T47D (cell line): ENCODE measurements around the gene RUVBL1.

ENCODE experiments used
- DNase-seq, 2 experiments: peaks; one replicate each; pipeline versions ENCODE4 v3.0.0 to v3.0.0-alpha.2; 2011 to 2012; ENCODE audit warnings: low read depth in 1 of 2, low spot score in 1 of 2
- JUND ChIP-seq: IDR thresholded peaks from 2 replicates; pipeline ENCODE4 v1.6.1; 2012; ENCODE audit warnings: low read depth
- in situ Hi-C: cut with HindIII; loops from 2 replicates; pipeline ENCODE4 v1.10.0; 2016; ENCODE audit warnings: low sequenced_read_pairs, low pct_unique_long_range_greater_than_20kb

RUVBL1 gene

DNA sequence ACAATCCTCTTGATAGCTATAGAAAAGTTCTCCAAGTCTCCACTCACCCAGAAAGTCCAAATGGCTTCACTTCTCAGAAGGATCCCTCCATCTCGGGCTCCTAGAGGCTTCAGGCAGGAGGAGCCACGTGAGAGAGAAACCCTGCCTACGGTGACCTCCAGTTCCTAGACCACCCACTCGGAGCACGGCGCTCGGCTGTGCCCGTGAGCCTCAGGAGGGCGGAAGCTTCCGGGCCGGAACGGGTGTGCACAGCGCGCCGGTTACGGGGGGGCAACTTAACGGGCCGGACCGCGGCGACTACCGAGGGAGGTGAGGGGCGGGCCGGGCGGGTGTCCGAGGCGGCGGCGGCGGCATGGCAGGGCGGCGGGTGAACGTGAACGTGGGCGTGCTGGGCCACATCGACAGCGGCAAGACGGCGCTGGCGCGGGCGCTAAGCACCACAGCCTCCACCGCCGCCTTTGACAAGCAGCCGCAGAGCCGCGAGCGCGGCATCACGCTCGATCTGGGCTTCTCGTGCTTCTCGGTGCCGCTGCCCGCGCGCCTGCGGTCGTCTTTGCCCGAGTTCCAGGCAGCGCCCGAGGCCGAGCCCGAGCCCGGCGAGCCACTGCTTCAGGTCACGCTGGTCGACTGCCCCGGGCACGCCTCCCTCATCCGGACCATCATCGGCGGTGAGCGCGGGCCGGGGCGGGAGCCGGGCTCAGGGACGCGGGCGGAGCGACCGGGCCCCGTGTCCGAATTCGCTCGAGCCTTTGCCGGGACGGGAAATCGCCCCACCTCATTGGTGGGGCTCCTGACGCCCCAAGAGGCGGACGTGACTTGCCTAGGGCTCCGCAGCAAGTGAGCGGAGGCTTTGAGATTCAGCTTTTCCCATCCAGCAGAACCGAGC is 29.8 kb upstream of the RUVBL1 start, which contains the start of gene EEFSEC:
Gene EEFSEC (plus strand): TSS at position 326 of the 886 bp plus-strand sequence. CDS start 27 bp downstream, at position 353.
- no peak for TF ChIP-seq JUND
- in situ Hi-C loops, result no loop called here
- DNase-seq, result peak; percentile 58 to 85

- DNase-seq, result peak in 1 of 2 experiments; percentile 91
- TF ChIP-seq JUND, result no peak
- in situ Hi-C loops, result no loop called here
Observed at GRCh38 chr3:128152419-128153155, 29.0 kb upstream of the RUVBL1 start.

GRCh38 chr3:128151758-128152274 is 28.2 kb upstream of the RUVBL1 start:
- in situ Hi-C loops, result no loop called here
- TF ChIP-seq JUND, result no peak
- no peak for DNase-seq

DNA sequence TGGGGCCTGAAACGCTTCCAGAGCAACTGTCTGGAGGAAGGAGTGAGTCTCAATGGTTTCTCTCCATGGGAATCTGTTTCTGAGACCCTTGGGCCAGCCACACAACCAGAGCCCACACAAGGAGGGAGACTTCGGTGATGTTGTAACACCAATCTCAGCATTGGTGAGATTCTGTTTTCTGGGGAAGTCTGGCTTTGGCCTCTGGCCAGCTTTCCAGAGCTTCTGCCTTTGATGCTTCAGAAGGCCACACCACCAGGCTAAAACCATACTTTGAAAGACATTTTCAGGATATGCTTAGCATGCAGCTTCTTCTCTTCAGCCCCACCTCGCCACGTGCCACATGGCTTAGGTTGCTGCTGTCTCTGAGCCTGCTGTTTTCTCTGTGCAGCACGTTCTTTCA is 26.0 kb upstream of the RUVBL1 start:
- DNase-seq, result no peak
- TF ChIP-seq JUND, result no peak

GRCh38 chr3:128146201-128146600 is 22.6 kb upstream of the RUVBL1 start:
- TF ChIP-seq JUND, result no peak
- in situ Hi-C loops, result no loop called here
- DNase-seq, result no peak

More for the DNA sequence above, 26.0 kb upstream of the RUVBL1 start:
- in situ Hi-C loops, result no loop called here

GRCh38 chr3:128145279-128145678 is 21.7 kb upstream of the RUVBL1 start:
- TF ChIP-seq JUND, result no peak
- in situ Hi-C loops, result no loop called here

GRCh38 chr3:128144512-128145187 is 21.0 kb upstream of the RUVBL1 start:
- no peak for TF ChIP-seq JUND
- in situ Hi-C loops, result no loop called here
- DNase-seq, result no peak

More at GRCh38 chr3:128145279-128145678, 21.7 kb upstream of the RUVBL1 start:
- no peak for DNase-seq

DNA sequence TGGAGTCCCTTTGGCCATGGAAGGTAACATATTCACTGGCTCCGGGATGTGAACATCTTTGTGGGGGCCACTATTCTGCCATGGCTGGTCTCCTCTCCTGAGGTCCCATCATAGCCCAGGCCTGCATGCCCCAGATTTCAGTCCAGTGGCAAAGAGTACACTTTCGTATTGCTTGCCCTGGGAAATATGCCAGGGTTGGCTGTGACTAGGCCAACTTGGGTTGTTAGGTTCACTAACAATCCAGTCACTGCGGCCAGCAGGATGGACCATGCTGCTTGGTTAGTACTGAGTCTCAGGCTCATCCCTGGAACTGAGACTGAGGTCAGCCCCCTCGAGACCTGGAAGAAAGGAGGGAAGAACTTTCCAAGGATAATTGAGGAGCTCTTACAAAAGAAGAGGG is 19.9 kb upstream of the RUVBL1 start:
- no peak for TF ChIP-seq JUND
- in situ Hi-C loops, result no loop called here
- no peak for DNase-seq

GRCh38 chr3:128133273-128133883 is 9.8 kb upstream of the RUVBL1 start:
- peak in 1 of 2 experiments; percentile 52 for DNase-seq
- in situ Hi-C loops, result no loop called here

GRCh38 chr3:128131897-128132646 is 8.5 kb upstream of the RUVBL1 start:
- no peak for DNase-seq
- TF ChIP-seq JUND, result no peak
- in situ Hi-C loops, result no loop called here

More at GRCh38 chr3:128133273-128133883, 9.8 kb upstream of the RUVBL1 start:
- TF ChIP-seq JUND, result no peak

DNA sequence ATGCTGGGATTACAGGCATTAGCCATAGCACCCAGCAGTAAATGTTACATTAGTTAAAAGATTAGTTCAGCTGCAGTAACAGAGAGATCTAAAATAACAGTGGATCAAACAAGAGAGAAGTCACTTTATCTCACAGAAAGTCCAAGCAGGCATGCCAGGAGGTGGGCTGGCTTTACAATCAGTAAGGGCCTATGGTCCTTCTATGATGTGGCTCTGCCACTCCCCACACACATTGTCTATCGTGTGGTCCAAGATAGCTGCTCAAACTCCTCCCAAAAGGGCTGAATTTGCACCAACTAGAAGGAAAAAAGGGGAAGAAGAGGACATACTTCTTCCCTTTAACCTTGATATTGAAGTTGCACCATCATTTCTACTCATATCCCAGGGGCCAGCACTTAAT is 4.6 kb upstream of the RUVBL1 start:
- no peak for DNase-seq
- TF ChIP-seq JUND, result no peak
- in situ Hi-C loops, result no loop called here
